GM18526 (cell line): ENCODE measurements around the gene NUF2.

Experiments
- POLR2A ChIP-seq: IDR thresholded peaks from 3 replicates; pipeline ENCODE4 v1.6.1; 2011; ENCODE audit not compliant: insufficient read length; ENCODE audit errors: extremely low read depth

Gene NUF2

DNA sequence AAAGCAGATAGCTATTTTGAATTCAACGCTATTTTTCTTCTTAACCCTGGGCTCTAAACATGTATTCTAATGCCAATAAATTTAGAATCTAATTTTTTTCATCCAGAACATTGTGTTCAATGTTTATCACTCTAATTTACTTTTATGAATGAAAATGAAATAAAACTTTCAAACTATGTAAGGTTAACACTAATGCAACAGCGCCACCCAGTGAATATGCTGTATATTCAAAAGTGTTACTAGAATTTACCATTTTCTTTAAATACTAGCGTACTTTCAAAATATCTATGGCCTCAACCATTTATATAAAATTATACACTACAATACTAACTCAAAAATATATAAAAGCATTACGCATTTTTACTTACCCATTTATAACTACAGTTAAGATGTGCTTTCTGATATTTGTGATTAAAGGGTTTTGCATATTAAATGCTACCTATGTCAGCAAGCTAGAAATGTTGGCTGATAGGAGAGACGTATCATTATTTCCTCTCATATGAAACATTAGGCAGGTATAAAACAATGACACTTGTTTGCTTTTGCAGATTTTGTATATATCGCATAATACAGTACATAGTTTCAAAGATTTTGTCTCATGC is 5.9 kb upstream of the NUF2 start:
- no peak for TF ChIP-seq POLR2A

DNA sequence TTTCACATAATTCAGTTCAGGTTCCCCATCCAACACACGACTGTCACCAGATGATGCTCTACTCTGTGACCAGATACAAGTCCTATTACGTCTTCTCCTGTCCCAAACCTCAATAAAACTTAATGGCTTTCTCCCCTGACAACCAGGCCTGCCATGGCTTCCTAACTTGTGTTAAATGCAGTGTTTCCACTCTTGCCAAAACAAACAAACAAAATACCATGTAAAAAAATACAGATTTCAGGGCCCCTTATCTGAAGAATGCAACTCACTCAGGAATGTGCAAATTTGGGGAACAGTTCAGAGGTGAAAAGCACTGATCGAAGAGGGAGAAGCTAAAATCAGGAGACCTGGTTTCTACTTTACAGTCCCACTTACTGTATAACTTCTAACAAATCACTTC is 863 bp upstream of the NUF2 start:
- no peak for TF ChIP-seq POLR2A

DNA sequence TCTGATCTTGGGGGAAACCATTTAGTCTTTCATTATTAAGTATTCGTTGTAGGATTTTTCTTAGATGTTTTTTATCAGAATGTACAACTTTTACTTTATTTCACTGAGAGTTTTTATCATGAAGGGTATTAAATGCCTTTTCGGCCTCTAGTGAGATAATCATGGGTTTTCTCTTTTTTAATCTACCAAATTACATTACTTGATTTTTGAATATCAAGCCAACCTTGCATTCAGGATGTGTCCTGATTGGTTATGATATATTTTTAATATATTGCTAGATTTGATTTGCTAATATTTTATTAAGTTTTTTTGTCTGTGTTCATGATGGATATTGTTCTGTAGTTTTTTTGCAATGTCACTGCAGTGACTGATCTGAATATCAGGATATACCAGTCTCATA is 9.4 kb downstream of the NUF2 start:
- TF ChIP-seq POLR2A, result no peak

DNA sequence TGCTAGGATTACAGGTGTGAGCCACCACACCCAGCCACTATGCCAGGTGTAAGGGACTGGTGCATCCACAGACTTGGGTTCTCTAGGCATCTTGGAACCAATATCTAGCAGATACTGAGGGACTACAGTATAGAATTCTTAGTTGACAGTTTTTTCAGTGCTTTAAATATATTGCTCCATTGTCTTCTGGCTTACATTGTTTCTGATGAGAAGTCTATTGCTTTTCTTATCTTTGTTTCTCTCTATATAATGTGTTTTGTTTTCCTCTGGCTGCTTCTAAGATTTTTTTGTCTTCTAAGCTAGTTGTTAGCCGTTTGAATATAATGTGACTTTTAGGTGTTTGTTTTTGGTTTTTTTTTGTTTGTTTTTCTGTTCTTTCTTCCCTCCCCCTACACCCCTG is 13.5 kb downstream of the NUF2 start:
- TF ChIP-seq POLR2A, result no peak

DNA sequence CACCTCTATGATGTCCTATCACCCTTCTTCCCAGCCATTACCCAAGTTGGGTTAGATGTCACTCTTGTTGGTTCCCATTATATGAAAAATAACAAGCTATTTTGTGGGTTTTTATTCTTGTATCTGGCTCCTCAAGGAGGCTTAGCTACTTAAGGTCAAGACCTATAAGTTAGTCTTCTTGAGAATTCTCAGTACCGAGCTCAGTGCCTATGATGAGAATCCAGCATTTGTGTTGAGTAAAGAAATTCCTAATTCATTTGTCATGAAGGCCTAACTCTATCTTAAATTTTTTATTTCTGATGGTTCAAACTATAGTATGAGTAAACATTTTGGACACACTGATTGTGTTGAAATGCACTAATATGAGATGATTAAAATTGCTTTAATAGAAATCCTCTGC is 15.9 kb downstream of the NUF2 start:
- no peak for TF ChIP-seq POLR2A

DNA sequence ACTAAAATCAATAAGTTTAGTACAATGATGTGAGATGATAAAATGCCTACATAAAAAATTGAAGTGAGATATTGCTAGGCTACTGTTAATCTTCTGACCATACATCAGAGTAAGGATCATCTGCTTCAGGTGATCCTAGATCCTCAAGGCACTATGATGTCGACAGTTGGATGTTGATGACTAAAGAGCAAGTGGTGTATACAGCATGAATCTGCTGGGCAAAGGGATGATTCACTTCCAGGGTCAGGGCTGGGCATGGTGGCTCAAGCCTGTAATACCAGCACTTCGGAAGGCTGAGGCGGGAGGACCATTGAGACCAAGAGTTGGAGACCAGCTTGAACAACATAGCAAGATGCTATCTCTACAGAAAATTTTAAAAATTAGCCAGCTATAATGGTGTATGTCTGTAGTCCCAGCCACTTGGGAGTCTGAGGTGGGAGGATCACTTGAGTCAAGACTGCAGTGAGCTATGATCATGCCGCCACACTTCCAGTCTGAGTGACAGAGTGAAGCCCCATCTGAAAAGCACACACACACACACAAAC is 24.6 kb downstream of the NUF2 start:
- no peak for TF ChIP-seq POLR2A

DNA sequence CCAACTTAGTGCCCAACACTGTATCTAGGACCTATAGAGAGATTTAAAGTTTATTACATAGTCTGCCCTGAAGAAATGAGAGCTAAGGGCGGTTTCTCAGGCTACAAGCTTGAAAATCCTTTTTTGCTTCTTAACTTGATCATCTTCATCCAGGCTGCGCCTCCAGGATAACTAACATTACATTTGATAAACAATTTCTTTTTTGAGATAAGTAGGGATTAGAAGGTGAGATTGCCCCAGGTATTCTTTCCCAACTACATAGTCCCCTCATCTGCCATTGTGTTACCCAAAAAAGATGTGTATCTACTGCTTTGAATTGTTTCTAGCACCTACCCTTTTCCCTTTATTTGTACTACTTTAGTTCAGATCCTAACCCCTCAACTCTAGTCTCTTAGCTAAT is 25.4 kb downstream of the NUF2 start:
- TF ChIP-seq POLR2A, result no peak

DNA sequence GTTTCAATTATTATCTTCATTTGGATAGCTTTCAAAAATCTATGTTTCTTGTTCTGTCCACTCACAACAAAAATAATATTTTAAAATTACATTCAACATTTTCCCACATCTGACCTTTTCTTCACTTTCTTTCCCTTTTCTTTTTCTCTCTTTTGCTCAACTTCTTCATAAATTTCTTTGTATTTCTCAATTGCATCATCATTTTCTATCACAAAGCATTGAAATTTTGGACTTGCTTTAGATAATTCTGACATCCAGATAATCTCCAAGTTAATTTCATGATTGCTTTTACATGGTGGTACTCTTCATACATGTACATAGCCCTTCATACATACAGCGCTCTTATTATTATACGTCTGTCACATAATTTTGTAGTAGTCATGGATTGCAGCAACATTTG is 30.2 kb downstream of the NUF2 start:
- no peak for TF ChIP-seq POLR2A

DNA sequence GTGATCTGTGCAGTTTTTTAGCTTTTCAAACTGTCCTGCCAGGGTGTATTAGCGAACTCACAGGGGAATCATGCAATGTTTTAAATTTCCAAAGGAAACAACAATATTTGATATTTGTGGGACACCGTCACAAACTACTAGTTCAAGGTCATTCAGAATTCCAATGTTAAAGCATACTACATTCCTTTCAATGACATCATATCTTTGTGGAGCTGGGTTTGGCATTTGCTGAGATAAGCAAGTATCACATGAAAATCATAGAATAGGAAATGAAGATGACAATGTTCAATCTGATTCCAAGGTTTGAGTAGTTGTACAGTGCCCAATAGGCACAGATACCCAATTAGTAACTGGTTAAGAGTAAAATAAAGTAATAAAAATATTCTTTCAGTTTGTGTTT is 35.6 kb downstream of the NUF2 start:
- TF ChIP-seq POLR2A, result no peak

DNA sequence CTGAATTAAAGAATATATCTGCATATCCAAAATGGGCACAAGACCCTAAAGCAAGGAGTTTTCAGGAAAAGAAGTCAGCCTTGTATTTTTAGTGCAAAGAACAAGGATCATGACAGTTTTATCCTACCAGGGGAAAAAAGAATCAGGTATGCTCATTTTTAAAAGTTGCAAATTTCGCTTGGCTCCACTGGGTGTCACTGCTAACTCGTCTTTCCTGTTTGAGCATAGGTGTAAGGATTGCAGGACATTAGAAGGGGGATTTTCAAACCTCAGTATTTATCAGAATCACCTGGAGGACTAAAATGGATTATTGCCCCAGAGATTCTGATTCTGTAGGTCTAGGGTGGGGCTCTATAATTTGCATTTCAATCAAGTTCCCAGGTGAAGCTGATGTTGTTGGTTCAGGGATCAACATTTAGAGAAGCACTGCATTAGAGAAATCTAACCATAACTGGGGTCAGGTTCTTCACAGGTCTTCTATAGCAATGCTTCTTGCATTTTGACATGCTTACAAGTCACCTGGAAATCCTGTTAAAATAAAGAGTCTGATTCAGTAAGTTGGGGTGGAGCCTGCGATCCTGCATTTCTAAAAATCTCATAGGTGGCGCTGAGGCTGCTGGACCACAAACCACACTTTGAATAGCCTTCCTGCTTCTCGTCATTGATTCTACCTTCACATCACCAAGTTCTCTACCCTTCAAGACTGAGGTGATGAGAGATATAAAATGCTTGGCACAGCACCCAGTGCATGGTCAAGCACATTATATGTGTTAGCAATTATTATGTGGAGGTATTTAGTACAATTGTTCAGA is 39.6 kb downstream of the NUF2 start:
- no peak for TF ChIP-seq POLR2A

DNA sequence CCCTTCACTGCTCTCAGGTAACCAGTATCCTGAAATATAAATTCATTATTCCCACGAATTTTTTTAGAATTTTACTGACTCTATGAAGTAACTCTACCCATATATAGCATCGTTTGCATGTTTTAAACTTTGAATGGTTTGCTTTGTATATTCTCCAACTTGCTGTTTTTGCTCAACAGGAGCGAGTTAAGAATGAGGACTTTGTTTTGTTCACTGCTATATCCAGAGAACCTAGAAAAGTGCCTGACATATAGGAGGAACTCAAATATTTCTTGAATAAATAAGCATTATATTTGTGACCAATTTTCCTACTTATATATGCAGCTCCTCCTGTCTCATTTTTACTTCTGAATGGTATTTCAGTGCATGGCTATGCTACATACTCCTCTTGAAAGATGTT is 43.4 kb downstream of the NUF2 start:
- no peak for TF ChIP-seq POLR2A

DNA sequence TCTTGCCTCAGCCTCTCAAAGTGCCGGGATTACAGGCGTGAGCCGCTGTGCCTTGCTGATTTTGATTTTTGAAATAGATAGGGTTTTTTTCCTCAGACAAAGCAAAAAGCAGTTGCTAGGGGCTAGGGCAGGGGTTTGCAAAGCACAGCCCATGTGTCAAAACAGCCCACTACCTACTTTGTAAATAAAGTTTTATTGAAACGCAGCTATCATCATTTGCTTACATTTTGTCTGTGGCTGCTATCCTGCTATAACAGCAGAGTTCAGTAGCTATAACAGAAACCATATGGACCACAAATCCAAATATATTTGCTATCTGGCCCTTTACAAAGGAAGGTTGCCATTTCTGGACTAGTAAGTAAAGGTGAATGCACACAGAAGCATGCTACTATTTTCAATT is 44.8 kb downstream of the NUF2 start:
- no peak for TF ChIP-seq POLR2A

DNA sequence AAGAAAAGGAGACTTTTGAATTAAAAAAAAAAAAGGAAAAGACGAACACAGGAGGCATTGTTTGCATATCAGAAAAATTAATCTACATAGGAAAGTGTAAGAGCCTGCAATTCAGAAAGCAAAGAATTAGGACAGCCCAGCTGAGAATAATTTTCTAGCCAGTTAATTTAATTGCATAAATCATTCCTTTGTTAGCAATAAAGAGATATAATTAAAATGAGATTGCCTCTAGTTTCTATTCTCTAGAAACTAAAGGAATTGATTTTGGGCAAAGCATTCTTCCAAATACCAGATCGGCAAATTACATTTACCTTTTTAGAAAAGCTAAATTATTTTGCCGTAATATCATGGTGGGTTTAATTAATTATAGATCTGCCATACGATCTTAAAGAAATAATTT is 46.0 kb downstream of the NUF2 start:
- TF ChIP-seq POLR2A, result no peak

DNA sequence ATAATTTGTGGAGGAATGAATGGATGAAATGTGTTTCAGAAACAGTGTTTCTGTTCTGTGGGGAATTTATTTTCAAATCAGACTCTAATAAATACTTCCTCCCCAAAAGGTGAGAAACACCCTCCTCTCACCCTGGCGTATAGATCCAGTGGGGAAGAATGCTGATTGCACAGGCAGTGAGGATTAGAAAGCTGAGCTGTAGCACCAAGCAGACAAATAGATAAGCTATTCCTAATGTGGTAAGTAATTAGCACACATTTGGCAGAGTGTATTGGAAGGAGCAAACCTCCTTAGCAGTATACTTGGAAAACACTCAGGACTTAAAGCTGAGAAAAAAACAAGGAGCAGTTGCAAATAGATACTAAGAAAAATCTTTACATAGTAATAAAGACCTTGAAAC is 50.8 kb downstream of the NUF2 start:
- TF ChIP-seq POLR2A, result no peak

DNA sequence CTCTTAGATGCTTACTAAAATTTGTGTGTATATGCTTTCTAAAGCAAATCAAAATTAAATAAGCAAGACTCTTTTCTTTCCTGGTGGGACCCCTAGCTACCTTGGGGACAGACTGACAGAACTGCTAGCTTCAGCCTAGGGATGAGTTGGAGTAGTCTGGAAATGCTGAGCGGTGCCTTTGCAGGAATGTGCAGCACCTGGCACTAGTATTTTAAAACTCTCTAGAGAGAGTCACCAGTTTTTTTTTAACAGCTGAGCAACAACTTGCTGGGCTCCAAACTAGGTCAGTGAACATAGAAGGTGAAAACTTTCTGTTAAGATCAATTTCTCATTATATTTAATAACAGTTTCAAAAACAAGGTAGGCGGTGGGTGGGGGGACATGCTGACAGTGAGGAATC is 56.8 kb downstream of the NUF2 start:
- no peak for TF ChIP-seq POLR2A

DNA sequence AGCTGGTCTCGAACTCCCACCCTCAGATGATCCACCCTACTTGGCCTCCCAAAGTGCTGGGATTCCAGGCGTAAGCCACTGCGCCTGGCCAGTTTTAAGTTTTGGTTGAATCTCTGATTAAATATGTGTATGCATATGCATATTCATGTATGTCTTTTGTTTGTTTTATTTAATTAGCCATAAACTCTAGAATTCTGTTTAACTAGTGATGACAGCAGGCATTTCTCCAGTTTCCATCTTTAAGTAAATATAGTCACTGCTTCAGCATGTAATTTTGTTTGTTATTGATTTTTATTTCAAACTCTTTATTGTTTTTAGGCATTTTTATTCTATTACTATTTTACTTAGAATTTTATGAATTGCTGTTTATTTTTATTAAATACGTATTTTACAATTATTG is 58.0 kb downstream of the NUF2 start:
- no peak for TF ChIP-seq POLR2A

DNA sequence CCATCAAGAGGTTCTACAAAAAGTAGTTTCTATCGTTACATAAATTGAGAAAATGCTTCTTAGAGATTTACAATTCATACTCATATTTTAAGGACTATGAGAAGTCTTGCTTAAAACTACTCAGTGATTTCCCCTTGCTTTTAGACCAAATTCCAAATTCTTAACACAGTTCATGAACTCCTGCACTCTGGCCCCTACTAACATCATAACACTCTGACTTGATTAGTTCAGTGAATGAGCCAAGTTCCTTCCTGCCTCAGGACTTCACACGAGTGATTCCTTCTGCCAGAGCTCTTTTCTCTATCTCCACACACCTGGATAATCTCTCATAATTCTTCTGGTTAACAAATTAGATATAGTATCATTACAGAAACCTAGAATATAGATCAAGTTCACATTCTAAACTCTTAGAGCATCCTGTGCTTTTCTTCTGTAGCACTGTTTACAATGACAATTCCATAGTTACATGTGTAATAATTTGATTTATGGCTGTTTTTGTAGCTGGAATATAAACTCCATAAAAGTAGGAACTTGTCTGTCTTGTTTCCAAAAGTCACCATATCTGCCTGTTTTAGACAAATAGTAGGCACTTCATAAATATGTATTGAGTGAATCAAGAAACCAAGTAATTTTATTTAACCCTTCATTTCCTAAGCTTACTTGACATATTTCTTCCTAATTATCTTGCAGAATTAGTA is 59.9 kb downstream of the NUF2 start:
- no peak for TF ChIP-seq POLR2A

DNA sequence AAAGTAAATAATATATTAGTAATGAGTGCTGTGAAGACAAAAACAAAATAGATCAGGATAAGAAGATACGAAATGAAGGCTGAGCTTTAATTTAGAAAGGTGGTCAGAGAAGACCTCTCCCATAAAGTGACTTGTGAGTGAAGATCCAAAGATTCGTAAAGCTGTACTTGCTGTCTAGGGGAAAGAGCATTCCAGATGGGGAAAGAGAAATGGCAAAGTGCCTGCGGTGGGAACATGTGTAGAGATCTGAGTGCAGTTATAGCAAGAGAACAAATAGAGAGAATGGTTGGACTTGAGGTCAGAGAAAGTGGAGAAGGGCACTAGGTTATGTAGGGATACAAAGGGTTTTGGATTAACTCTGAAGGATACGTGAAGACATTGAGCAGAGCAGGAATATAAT is 60.6 kb downstream of the NUF2 start:
- TF ChIP-seq POLR2A, result no peak
